T47D (cell line): ENCODE results near the gene DPP3.

Source experiments
- DNase-seq, 2 experiments: peaks; one replicate each; pipeline versions ENCODE4 v3.0.0 to v3.0.0-alpha.2; 2011 to 2012; ENCODE audit warnings: low read depth in 1 of 2, low spot score in 1 of 2
- JUND ChIP-seq: IDR thresholded peaks from 2 replicates; pipeline ENCODE4 v1.6.1; 2012; ENCODE audit warnings: low read depth
- in situ Hi-C: cut with HindIII; loops from 2 replicates; pipeline ENCODE4 v1.10.0; 2016; ENCODE audit warnings: low sequenced_read_pairs, low pct_unique_long_range_greater_than_20kb

Gene DPP3

DNA sequence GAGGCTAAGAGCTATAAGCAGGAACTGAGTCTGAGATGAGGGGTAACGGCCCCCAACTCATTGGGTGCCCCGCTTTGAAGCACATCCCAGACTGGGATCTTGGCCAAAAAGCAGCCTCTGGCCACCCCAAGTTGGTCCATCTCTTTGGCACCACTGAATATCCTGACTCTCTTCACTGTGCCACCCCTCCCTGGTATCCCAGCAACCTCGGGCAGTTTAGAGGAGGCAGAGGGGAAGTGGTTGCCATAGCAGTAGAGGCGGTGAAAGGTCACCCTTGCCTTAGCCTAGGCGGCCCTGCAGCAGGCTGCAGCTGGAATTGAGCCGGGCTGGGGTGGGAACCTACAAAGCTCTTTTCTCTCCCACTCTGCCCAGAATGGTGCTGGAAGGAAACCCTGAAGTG, 12.5 kb upstream of the DPP3 start:
- no peak for TF ChIP-seq JUND
- in situ Hi-C loops, result no loop called here
- DNase-seq, result no peak

- in situ Hi-C loops, result no loop called here
- no peak for DNase-seq
- TF ChIP-seq JUND, result no peak
Observed at GRCh38 chr11:66468691-66469090, 11.5 kb upstream of the DPP3 start.

DNA sequence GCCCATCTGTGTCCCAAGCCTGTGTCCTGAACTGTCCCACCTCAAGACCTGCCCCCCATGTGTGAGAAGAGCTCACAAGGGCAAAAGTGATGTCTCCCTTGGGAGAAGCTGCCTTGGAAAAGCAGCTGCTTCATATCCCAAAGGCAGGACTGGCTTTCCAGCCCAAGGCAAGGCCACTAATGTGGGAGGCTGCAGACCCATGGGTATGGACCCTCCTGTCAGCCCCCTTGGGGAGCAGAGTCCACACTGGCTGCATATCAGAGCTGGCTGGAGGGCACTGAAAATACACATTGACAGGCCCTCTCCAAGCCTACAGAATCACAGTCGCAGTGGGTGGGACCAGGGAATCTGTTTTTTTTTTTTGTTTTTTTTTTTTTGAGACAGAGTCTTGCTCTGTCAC, 10.8 kb upstream of the DPP3 start:
- in situ Hi-C loops, result no loop called here
- TF ChIP-seq JUND, result no peak
- no peak for DNase-seq

DNA sequence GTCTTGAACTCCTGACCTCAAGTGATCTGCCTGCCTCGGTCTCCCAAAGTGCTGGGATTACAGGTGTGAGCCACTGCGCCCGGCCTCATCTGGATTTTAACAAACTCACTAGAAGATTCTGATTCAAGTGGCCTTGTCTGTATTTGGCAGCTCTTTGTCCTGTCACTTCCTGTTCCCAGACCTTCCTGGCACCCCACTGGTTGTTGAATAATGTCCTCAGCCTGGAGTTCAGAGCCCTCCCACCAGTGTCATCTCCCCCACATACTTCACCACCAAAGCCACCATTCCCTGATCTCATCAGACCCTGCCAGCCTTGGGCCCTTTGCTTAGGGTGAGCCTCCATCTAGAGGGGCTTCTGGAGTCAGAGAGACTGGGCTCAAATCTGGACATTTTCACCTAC, 10.2 kb upstream of the DPP3 start:
- TF ChIP-seq JUND, result no peak
- in situ Hi-C loops, result no loop called here
- DNase-seq, result no peak

GRCh38 chr11:66471142-66471541, 9.1 kb upstream of the DPP3 start:
- no peak for TF ChIP-seq JUND
- no peak for DNase-seq
- in situ Hi-C loops, result no loop called here

- no peak for DNase-seq
- TF ChIP-seq JUND, result no peak
- in situ Hi-C loops, result no loop called here
Observed at GRCh38 chr11:66472054-66472453, 8.2 kb upstream of the DPP3 start.

DNA sequence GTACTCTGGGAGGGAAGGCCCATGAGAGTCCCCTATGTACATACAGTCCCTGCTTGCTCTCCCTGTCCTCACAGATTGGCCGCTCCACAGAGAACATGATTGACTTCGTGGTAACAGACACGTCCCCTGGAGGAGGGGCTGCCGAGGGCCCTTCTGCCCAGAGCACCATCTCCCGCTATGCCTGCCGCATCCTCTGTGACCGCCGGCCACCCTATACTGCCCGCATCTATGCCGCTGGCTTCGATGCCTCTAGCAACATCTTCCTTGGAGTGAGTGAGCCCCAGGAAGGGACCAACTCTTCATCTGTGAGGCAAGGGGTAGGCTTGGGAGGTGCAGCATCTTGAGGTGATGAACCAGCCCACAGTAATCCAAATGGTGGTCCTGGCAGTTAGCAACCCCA, 7.1 kb upstream of the DPP3 start:
- in situ Hi-C loops, result no loop called here
- no peak for TF ChIP-seq JUND
- DNase-seq, result no peak

GRCh38 chr11:66473608-66474515, 6.4 kb upstream of the DPP3 start:
- TF ChIP-seq JUND, result no peak
- DNase-seq, result no peak
- in situ Hi-C loops, result no loop called here

GRCh38 chr11:66475349-66476172, 4.7 kb upstream of the DPP3 start:
- TF ChIP-seq JUND, result no peak
- in situ Hi-C loops, result no loop called here
- DNase-seq, result no peak

GRCh38 chr11:66476173-66476840, 3.9 kb upstream of the DPP3 start:
- TF ChIP-seq JUND, result no peak
- DNase-seq, result no peak
- in situ Hi-C loops, result no loop called here

GRCh38 chr11:66476841-66477251, 3.4 kb upstream of the DPP3 start:
- in situ Hi-C loops, result no loop called here

DNA sequence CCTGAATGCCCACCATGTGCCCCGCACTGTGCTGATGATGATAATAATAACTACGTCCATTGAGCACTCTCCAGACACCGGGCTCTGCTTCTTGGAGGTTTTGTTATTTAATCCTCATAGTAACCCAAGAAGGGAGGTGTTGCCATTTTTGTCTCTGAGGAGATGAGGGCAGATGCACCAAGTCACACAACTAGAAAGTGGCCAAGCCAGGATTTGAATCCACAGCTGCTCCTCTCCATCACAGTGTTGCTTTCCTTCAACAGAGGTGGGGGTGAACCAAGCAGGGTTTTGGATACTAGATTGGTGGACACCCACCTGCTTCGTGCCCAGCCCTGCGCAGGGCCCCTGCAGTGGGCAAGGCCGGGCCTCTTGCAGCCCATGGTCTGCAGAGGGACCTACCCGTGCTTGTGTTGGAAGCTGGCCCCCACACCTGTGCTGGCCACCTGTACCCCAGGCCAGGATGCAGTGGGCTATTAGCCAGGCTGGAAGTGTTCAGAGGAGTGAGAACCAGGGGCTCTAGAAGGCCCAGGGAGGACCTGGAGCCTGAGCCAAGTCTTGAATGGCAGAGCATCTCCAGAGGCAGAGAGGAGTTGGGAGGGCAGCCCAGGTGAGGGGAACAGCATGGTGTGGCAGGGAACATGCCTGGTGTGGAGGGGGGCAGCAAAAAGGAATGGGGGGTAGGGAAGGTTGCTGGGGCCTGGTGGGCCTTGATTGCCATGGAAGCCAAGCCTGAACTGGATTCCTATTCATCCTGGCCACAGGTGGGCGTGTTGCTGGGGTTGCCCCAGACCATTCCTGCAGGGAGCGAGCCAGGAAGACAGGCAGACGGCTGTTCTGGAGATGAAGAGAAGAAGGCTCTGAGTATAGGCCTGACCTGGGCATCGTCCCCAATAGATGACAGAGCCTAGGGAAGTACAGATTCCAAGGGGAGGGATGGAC, 2.7 kb upstream of the DPP3 start:
- in situ Hi-C loops, result no loop called here
- no peak for TF ChIP-seq JUND
- no peak for DNase-seq

More at GRCh38 chr11:66476841-66477251, 3.4 kb upstream of the DPP3 start:
- TF ChIP-seq JUND, result no peak
- no peak for DNase-seq
